ENCODE data around the gene MCM10.
A peak's percentile ranks its signal among the peaks of the same experiment; 100 is the strongest.
"Not testable (repeated sequence)": the region's sequence is repeated elsewhere in the genome, so short reads cannot be mapped to it uniquely, and the experiment has no call there.

The MCM10 gene

GRCh38 chr10:13143766-13144165 is 17.6 kb upstream of the MCM10 start:
- no peak for TF ChIP-seq CTCF (conservative IDR thresholded peaks at IDR 0.05; ENCODE audit: control insufficient read depth, insufficient read depth, low read depth, low read length)
- H3K4me3 ChIP-seq (ENCODE audit: control insufficient read depth, low read depth, low read length): no peak overlapping the region
- DNase-seq (ENCODE audit: low read depth): no peak

GRCh38 chr10:13144814-13145213 is 16.5 kb upstream of the MCM10 start:
- no peak for DNase-seq (ENCODE audit: low read depth)
- H3K4me3 ChIP-seq (ENCODE audit: control insufficient read depth, low read depth, low read length): no peak overlapping the region
- TF ChIP-seq CTCF (conservative IDR thresholded peaks at IDR 0.05; ENCODE audit: control insufficient read depth, insufficient read depth, low read depth, low read length): no peak

GRCh38 chr10:13146379-13146778 is 15.0 kb upstream of the MCM10 start:
- TF ChIP-seq CTCF (conservative IDR thresholded peaks at IDR 0.05; ENCODE audit: control insufficient read depth, insufficient read depth, low read depth, low read length): no peak
- DNase-seq (ENCODE audit: low read depth): no peak

DNA sequence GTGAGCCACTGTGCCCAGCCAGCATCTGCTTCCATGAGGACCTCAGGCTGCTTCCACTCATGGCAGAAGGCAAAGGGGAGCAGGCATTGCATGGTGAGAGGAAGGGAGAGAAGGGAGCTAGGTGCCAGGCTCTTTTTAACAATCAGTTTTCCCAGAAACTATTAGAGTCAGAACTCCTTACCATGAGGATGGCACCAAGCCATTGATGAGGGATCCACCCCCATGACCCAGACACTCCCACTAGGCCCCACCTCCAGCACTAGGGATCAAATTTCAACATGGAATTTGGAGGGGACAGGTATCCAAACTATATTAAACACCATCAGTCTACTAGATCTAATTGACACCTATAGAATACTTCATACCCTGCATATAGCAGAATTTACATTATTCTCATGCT is 14.2 kb upstream of the MCM10 start:
- no peak for DNase-seq (ENCODE audit: low read depth)
- TF ChIP-seq CTCF (conservative IDR thresholded peaks at IDR 0.05; ENCODE audit: control insufficient read depth, insufficient read depth, low read depth, low read length): no peak
- H3K4me3 ChIP-seq (ENCODE audit: control insufficient read depth, low read depth, low read length): no peak overlapping the region

More at GRCh38 chr10:13146379-13146778, 15.0 kb upstream of the MCM10 start:
- no peak overlapping the region for H3K4me3 ChIP-seq (ENCODE audit: control insufficient read depth, low read depth, low read length)

- no peak overlapping the region for H3K4me3 ChIP-seq (ENCODE audit: control insufficient read depth, low read depth, low read length)
- no peak for TF ChIP-seq CTCF (conservative IDR thresholded peaks at IDR 0.05; ENCODE audit: control insufficient read depth, insufficient read depth, low read depth, low read length)
- DNase-seq (ENCODE audit: low read depth): no peak
Observed at GRCh38 chr10:13152296-13152695, 9.1 kb upstream of the MCM10 start.

- not testable (repeated sequence) for H3K4me3 ChIP-seq (ENCODE audit: control insufficient read depth, low read depth, low read length); DNase-seq (ENCODE audit: low read depth)
Observed at GRCh38 chr10:13155860-13156259, 5.5 kb upstream of the MCM10 start.

- H3K4me3 ChIP-seq (ENCODE audit: control insufficient read depth, low read depth, low read length): peak overlapping the region; percentile 19
- DNase-seq (ENCODE audit: low read depth): no peak
- TF ChIP-seq CTCF (conservative IDR thresholded peaks at IDR 0.05; ENCODE audit: control insufficient read depth, insufficient read depth, low read depth, low read length): no peak
Observed at GRCh38 chr10:13158401-13158800, 3.0 kb upstream of the MCM10 start.
